Tibial artery (tissue), 4 donors: ENCODE results near the gene HRH1.

Experiments used
- DNase-seq, 2 donors: peaks; one replicate each; pipeline ENCODE4 v3.0.0-alpha.2; 2019
- H3K27ac ChIP-seq, 2 donors: fragments of 200-600 bp; sonication (generic) in 1 of 2; 1 replicate in 1 of 2; 2 replicates in 1 of 2; pipeline ENCODE4 v1.5.1; 2018 to 2019; ENCODE audit warnings: mild to moderate bottlenecking in 1 of 2
- H3K27me3 ChIP-seq, 2 donors: fragments of 200-600 bp; sonication (generic) in 1 of 2; one replicate each; pipeline versions ENCODE4 v1.5.1 to v1.6.0; 2016 to 2019
- H3K36me3 ChIP-seq, 3 donors: fragments of 200-600 bp; sonication (generic) in 2 of 3; one replicate each; pipeline ENCODE4 v1.5.1; 2016 to 2019; ENCODE audit warnings: mild to moderate bottlenecking in 2 of 3
- H3K4me1 ChIP-seq, 4 donors: fragments of 200-600 bp; sonication (generic) in 2 of 4; 1 replicate in 3 of 4; 2 replicates in 1 of 4; pipeline ENCODE4 v1.5.1; 2016 to 2019
- H3K4me3 ChIP-seq, 2 donors: fragments of 200-600 bp; sonication (generic) in 1 of 2; 1 replicate in 1 of 2; 2 replicates in 1 of 2; pipeline ENCODE4 v1.5.1; 2018 to 2019; ENCODE audit warnings: mild to moderate bottlenecking in 2 of 2
- H3K9me3 ChIP-seq, 3 donors: fragments of 200-600 bp; sonication (generic) in 1 of 3; one replicate each; pipeline ENCODE4 v1.5.1; 2016 to 2019
- intact Hi-C: fragments of 100-400 bp; cut with DNase I; formaldehyde crosslinking; loops from one replicate; pipeline ENCODE4 v1.15.0; 2023; ENCODE audit warnings: low total_unique reads
- TF ChIP-seq, protein P1 (sequence below), 2 experiments: fragments of 200-600 bp in 1 of 2; fragments of 450-650 bp in 1 of 2; IDR thresholded peaks; one replicate each; pipeline ENCODE4 v1.5.1; 2017 to 2019; ENCODE audit warnings: antibody characterized with exemption in 2 of 2, mild to moderate bottlenecking in 1 of 2, moderate library complexity in 1 of 2

Gene HRH1

GRCh38 chr3:11137627-11137959, 16.7 kb upstream of the HRH1 start:
- TF ChIP-seq, protein P1, sequence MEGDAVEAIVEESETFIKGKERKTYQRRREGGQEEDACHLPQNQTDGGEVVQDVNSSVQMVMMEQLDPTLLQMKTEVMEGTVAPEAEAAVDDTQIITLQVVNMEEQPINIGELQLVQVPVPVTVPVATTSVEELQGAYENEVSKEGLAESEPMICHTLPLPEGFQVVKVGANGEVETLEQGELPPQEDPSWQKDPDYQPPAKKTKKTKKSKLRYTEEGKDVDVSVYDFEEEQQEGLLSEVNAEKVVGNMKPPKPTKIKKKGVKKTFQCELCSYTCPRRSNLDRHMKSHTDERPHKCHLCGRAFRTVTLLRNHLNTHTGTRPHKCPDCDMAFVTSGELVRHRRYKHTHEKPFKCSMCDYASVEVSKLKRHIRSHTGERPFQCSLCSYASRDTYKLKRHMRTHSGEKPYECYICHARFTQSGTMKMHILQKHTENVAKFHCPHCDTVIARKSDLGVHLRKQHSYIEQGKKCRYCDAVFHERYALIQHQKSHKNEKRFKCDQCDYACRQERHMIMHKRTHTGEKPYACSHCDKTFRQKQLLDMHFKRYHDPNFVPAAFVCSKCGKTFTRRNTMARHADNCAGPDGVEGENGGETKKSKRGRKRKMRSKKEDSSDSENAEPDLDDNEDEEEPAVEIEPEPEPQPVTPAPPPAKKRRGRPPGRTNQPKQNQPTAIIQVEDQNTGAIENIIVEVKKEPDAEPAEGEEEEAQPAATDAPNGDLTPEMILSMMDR (IDR thresholded peaks at IDR 0.05) = no peak
- intact Hi-C loops = loop anchor here (10.0 kb wide), 1 partner anchor 137 kb away; the partner anchor contains the start of gene ATG7
- H3K4me1 ChIP-seq = peaks cover 0 to 34% (median 17%) of the 10 kb centered on the region in 4 donors
- H3K27me3 ChIP-seq = no peaks in the 10 kb centered on the region
- no peaks in the 10 kb centered on the region for H3K9me3 ChIP-seq
- H3K36me3 ChIP-seq = no peaks in the 10 kb centered on the region
- peak overlapping the region; percentile 79 to 86 for H3K27ac ChIP-seq
- peak overlapping the region; percentile 39 to 45 for H3K4me3 ChIP-seq
- DNase-seq = no peak

- DNase-seq = no peak
- intact Hi-C loops = loop anchor here (10.0 kb wide), 1 partner anchor 136 kb away; the partner anchor contains the start of gene ATG7
- H3K4me3 ChIP-seq = no peak overlapping the region
- no peaks in the 10 kb centered on the region for H3K27me3 ChIP-seq
- H3K36me3 ChIP-seq = no peaks in the 10 kb centered on the region
- TF ChIP-seq, protein P1 (IDR thresholded peaks at IDR 0.05) = no peak
- H3K4me1 ChIP-seq = peaks cover 0 to 34% (median 17%) of the 10 kb centered on the region in 4 donors
- no peaks in the 10 kb centered on the region for H3K9me3 ChIP-seq
- H3K27ac ChIP-seq = no peak overlapping the region
Measured at GRCh38 chr3:11138371-11138770, 15.9 kb upstream of the HRH1 start.

- Histone ChIP-seq H3K27me3 (no peaks in the 10 kb centered on the region), H3K27ac (peak overlapping the region in 1 of 2 donors; percentile 25), H3K36me3 (no peaks in the 10 kb centered on the region), H3K4me3 (no peak overlapping the region), H3K9me3 (no peaks in the 10 kb centered on the region), H3K4me1 (peaks cover 0 to 42% (median 17%) of the 10 kb centered on the region in 4 donors)
- TF ChIP-seq, protein P1 (IDR thresholded peaks at IDR 0.05) = no peak
- intact Hi-C loops = no loop called here
- DNase-seq = peak; percentile 61 to 67
Measured at GRCh38 chr3:11140030-11140712, 14.1 kb upstream of the HRH1 start.

DNA sequence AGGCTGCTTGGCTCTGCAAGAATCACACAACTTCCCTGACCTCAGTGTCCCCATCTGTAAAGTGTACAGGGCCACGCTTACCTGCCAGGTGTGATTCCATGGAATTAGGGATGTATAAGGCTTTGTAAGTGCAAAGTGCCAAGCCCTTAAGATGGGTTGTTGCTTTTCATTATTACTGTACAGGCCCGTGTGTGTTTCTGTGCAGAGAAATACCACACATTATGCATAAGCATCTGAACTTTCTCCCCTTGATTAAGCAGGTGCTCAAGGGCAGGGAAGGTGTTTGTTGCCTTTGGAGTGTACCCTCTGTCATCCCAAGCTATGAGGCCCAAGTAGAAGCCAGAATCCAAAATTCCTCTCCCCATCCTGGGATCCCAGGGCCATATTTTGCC, 13.6 kb upstream of the HRH1 start:
- intact Hi-C loops = no loop called here
- no peaks in the 10 kb centered on the region for H3K9me3 ChIP-seq
- H3K36me3 ChIP-seq = no peaks in the 10 kb centered on the region
- peak in 1 of 2 donors; percentile 19 for DNase-seq
- TF ChIP-seq, protein P1 (IDR thresholded peaks at IDR 0.05) = no peak
- H3K27ac ChIP-seq = peak overlapping the region in 1 of 2 donors; percentile 25
- H3K4me1 ChIP-seq = peaks cover 0 to 44% (median 18%) of the 10 kb centered on the region in 4 donors
- H3K27me3 ChIP-seq = no peaks in the 10 kb centered on the region
- H3K4me3 ChIP-seq = no peak overlapping the region

- Histone ChIP-seq H3K4me1 (peaks cover 0 to 44% (median 10%) of the 10 kb centered on the region in 4 donors), H3K27ac (no peak overlapping the region), H3K9me3 (no peaks in the 10 kb centered on the region), H3K36me3 (no peaks in the 10 kb centered on the region), H3K4me3 (no peak overlapping the region), H3K27me3 (no peaks in the 10 kb centered on the region)
- TF ChIP-seq, protein P1 (IDR thresholded peaks at IDR 0.05) = no peak
- intact Hi-C loops = no loop called here
- peak in 1 of 2 donors; percentile 17 for DNase-seq
Measured at GRCh38 chr3:11143476-11143875, 10.8 kb upstream of the HRH1 start.
